Measurements from ENCODE around the gene PSAP.

The PSAP gene

GRCh38 chr10:71782917-71783490 lies 68.0 kb downstream of the PSAP start:
- no peaks in the 10 kb centered on the region for H3K4me1 ChIP-seq (ENCODE audit: low read length)
- no peak overlapping the region for H3K4me3 ChIP-seq (ENCODE audit: low read length)
- no peak overlapping the region for H3K9ac ChIP-seq (ENCODE audit: low read length)
- H3K36me3 ChIP-seq (replicated peaks; ENCODE audit: low read depth, low read length): no peaks in the 10 kb centered on the region
- no peak overlapping the region for H3K4me2 ChIP-seq (ENCODE audit: low read length)
- no peaks in the 10 kb centered on the region for H3K79me2 ChIP-seq (ENCODE audit: low read length)
- no peaks in the 10 kb centered on the region for H4K20me1 ChIP-seq (ENCODE audit: insufficient read depth, low read length)
- H3K27ac ChIP-seq (ENCODE audit: low read length): no peak overlapping the region
- TF ChIP-seq EZH2phosphoT487 (IDR thresholded peaks at IDR 0.05; ENCODE audit: low read depth) (no peak), CTCF (IDR thresholded peaks at IDR 0.05; ENCODE audit: low read depth, low read length) (no peak)
- H3K27me3 ChIP-seq (ENCODE audit: low read depth, low read length): peaks cover 15% of the 10 kb centered on the region
- no peak overlapping the region for H2AFZ ChIP-seq (ENCODE audit: low read depth, low read length)
- H3K9me3 ChIP-seq (ENCODE audit: insufficient read depth, low read length): no peaks in the 10 kb centered on the region

- Histone ChIP-seq H3K9ac (ENCODE audit: low read length) (no peak overlapping the region), H3K27ac (ENCODE audit: low read length) (no peak overlapping the region), H3K9me3 (ENCODE audit: insufficient read depth, low read length) (no peaks in the 10 kb centered on the region), H3K4me1 (ENCODE audit: low read length) (no peaks in the 10 kb centered on the region), H3K79me2 (ENCODE audit: low read length) (no peaks in the 10 kb centered on the region), H3K36me3 (replicated peaks; ENCODE audit: low read depth, low read length) (no peaks in the 10 kb centered on the region), H4K20me1 (ENCODE audit: insufficient read depth, low read length) (no peaks in the 10 kb centered on the region), H3K27me3 (ENCODE audit: low read depth, low read length) (peaks cover 15% of the 10 kb centered on the region), H3K4me3 (ENCODE audit: low read length) (no peak overlapping the region), H2AFZ (ENCODE audit: low read depth, low read length) (no peak overlapping the region), H3K4me2 (ENCODE audit: low read length) (no peak overlapping the region)
- TF ChIP-seq EZH2phosphoT487 (IDR thresholded peaks at IDR 0.05; ENCODE audit: low read depth) (no peak), CTCF (IDR thresholded peaks at IDR 0.05; ENCODE audit: low read depth, low read length) (no peak)
Measured at GRCh38 chr10:71782221-71782916, 68.7 kb downstream of the PSAP start.

- no peak overlapping the region for H2AFZ ChIP-seq (ENCODE audit: low read depth, low read length)
- H3K4me2 ChIP-seq (ENCODE audit: low read length): no peak overlapping the region
- H3K79me2 ChIP-seq (ENCODE audit: low read length): no peaks in the 10 kb centered on the region
- no peaks in the 10 kb centered on the region for H4K20me1 ChIP-seq (ENCODE audit: insufficient read depth, low read length)
- peaks cover 11% of the 10 kb centered on the region for H3K4me1 ChIP-seq (ENCODE audit: low read length)
- no peak overlapping the region for H3K27ac ChIP-seq (ENCODE audit: low read length)
- no peaks in the 10 kb centered on the region for H3K36me3 ChIP-seq (replicated peaks; ENCODE audit: low read depth, low read length)
- H3K9me3 ChIP-seq (ENCODE audit: insufficient read depth, low read length): no peaks in the 10 kb centered on the region
- TF ChIP-seq EZH2phosphoT487 (IDR thresholded peaks at IDR 0.05; ENCODE audit: low read depth): no peak
- TF ChIP-seq CTCF (IDR thresholded peaks at IDR 0.05; ENCODE audit: low read depth, low read length): peak; percentile 13; the same call in 1 of the 2 replicates
- no peak overlapping the region for H3K4me3 ChIP-seq (ENCODE audit: low read length)
- no peak overlapping the region for H3K9ac ChIP-seq (ENCODE audit: low read length)
- peaks cover 6% of the 10 kb centered on the region for H3K27me3 ChIP-seq (ENCODE audit: low read depth, low read length)
Measured at GRCh38 chr10:71780719-71781118, 70.3 kb downstream of the PSAP start.

GRCh38 chr10:71780156-71780555 lies 70.9 kb downstream of the PSAP start:
- Histone ChIP-seq H3K9me3 (ENCODE audit: insufficient read depth, low read length) (no peaks in the 10 kb centered on the region), H3K27ac (ENCODE audit: low read length) (no peak overlapping the region), H2AFZ (ENCODE audit: low read depth, low read length) (no peak overlapping the region), H3K27me3 (ENCODE audit: low read depth, low read length) (peaks cover 5% of the 10 kb centered on the region; the same call in 1 of the 2 replicates), H3K36me3 (replicated peaks; ENCODE audit: low read depth, low read length) (no peaks in the 10 kb centered on the region), H3K9ac (ENCODE audit: low read length) (no peak overlapping the region), H3K79me2 (ENCODE audit: low read length) (no peaks in the 10 kb centered on the region), H3K4me2 (ENCODE audit: low read length) (no peak overlapping the region), H3K4me3 (ENCODE audit: low read length) (no peak overlapping the region), H4K20me1 (ENCODE audit: insufficient read depth, low read length) (no peaks in the 10 kb centered on the region), H3K4me1 (ENCODE audit: low read length) (peaks cover 17% of the 10 kb centered on the region)
- TF ChIP-seq EZH2phosphoT487 (IDR thresholded peaks at IDR 0.05; ENCODE audit: low read depth) (no peak), CTCF (IDR thresholded peaks at IDR 0.05; ENCODE audit: low read depth, low read length) (no peak)

All from OCI-LY3 (cell line).